ENCODE results near the gene EMX2. TPM values are rescaled to one million over a fixed set of nuclear protein-coding genes. Genes with fewer than 3 reads are reported as not detected.

EMX2 gene
- total and polyA plus RNA-seq, 8 donors, result 0.17 to 1.4 (median 0.33) TPM; not detected in 2

DNA sequence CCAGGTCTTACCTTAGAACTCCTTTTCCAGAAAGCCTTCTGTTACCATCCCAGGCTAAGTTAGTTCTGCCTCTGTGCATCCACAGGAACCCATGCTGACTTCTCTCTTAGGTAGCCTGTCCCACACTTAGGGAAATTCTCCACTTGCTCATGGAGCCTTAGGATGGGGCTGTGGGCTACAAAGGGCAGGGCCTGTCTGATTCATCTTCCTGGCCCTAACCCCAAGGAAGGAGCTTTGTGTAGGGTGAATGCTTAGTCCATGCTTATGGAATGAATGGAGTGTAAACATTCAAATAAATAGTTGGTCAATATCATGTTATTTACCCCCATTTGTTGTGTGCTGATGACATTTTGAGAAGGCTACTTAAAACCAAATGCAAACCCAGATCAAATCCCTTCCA lies 54.7 kb downstream of the EMX2 start:
- TF ChIP-seq, protein P1, sequence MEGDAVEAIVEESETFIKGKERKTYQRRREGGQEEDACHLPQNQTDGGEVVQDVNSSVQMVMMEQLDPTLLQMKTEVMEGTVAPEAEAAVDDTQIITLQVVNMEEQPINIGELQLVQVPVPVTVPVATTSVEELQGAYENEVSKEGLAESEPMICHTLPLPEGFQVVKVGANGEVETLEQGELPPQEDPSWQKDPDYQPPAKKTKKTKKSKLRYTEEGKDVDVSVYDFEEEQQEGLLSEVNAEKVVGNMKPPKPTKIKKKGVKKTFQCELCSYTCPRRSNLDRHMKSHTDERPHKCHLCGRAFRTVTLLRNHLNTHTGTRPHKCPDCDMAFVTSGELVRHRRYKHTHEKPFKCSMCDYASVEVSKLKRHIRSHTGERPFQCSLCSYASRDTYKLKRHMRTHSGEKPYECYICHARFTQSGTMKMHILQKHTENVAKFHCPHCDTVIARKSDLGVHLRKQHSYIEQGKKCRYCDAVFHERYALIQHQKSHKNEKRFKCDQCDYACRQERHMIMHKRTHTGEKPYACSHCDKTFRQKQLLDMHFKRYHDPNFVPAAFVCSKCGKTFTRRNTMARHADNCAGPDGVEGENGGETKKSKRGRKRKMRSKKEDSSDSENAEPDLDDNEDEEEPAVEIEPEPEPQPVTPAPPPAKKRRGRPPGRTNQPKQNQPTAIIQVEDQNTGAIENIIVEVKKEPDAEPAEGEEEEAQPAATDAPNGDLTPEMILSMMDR (IDR thresholded peaks at IDR 0.05), result no peak
- DNase-seq (no peak), ATAC-seq (no peak)
- intact Hi-C loops (cut with DNase I), result no loop called here
- Histone ChIP-seq H3K4me3 (no peak overlapping the region), H3K4me1 (no peaks in the 10 kb centered on the region), H3K9me3 (no peaks in the 10 kb centered on the region), H3K27ac (no peak overlapping the region), H3K27me3 (peaks cover 0 to 29% of the 10 kb centered on the region in 2 donors), H3K36me3 (no peaks in the 10 kb centered on the region)

Other genes starting within 250 kb of the EMX2 start
- gene PDZD8, start 167.3 kb upstream of the EMX2 start, total RNA-seq, result 10 to 100 TPM; 32.4 to 38.2 TPM
- 10 to 100 TPM; 24.2 to 35.4 (median 29.4) TPM for gene PDZD8, start 167.3 kb upstream of the EMX2 start, polyA plus RNA-seq (ENCODE audit: insufficient read length in 6 of 6)